GM10248 (cell line): ENCODE measurements around the gene USP34.
"Not testable (repeated sequence)": the region's sequence is repeated elsewhere in the genome, so short reads cannot be mapped to it uniquely, and the experiment has no call there.

Experiments
- CTCF ChIA-PET: fragments of 300-600 bp; sonication (Branson Sonifier 250); formaldehyde crosslinking; extraction: SDS; loops from one replicate; lab custom pipeline; 2021; ENCODE audit warnings: antibody characterized with exemption; lab: Yijun Ruan, JAX
- POLR2A ChIA-PET: fragments of 350-650 bp; sonication (Branson Sonifier 250); formaldehyde crosslinking; extraction: SDS; loops from one replicate; lab custom pipeline; 2020; ENCODE audit warnings: antibody characterized with exemption; lab: Yijun Ruan, JAX
- DNase-seq: peaks from one replicate; pipeline ENCODE4 v3.0.0; 2012; ENCODE audit errors: extremely low spot score
- TF ChIP-seq, protein P1 (sequence below): IDR thresholded peaks from 2 replicates; pipeline ENCODE4 v1.5.1; 2012; ENCODE audit warnings: mild to moderate bottlenecking, low read depth; ENCODE audit errors: extremely low read depth, missing control alignments, control extremely low read depth

USP34 gene

DNA sequence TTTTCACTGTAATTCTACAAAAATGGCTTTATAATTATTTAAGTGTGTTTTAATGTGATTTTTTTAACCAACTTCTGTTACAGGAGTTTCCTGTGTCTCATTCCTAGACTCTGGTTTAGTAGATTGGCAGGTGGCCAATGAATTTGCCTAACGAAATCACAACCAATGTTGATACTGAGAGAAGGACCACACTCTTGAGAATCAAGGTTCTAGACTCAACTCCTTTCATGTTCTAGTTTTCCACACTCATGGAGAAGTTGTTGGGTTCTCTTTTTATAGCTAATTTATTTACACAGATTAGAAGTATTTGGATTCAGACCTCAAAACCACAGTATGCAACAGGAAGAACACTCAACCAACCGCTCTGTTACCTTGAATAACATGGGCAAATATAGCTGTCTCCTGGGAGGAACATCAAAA lies 22.6 kb upstream of the USP34 start:
- CTCF ChIA-PET, result interaction anchor here (1.0 to 1.4 kb wide), 3 partner anchors 11 to 38 kb away, joined by 3 to 4 read pairs (median 3); no protein-coding TSS in a partner anchor
- POLR2A ChIA-PET, result no interaction called here

DNA sequence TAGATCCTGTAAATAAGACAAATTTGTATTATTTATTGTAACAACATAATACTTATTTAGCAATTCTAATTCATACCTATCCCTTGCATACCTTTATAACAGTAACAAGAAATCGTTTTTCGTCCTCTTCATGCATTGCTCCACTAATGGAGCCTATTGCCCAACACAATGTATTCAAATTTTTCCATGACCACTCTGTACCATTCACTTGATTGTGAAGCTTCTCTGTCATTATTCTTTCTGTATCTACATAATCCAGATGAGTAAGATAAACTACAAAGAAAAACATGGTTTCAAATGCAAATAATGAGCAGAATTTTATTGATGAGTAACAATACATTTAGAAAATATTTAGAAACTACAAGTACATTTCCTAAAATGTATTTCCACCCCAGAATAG lies 21.6 kb upstream of the USP34 start:
- no peak for DNase-seq
- POLR2A ChIA-PET, result no interaction called here
- TF ChIP-seq, protein P1, sequence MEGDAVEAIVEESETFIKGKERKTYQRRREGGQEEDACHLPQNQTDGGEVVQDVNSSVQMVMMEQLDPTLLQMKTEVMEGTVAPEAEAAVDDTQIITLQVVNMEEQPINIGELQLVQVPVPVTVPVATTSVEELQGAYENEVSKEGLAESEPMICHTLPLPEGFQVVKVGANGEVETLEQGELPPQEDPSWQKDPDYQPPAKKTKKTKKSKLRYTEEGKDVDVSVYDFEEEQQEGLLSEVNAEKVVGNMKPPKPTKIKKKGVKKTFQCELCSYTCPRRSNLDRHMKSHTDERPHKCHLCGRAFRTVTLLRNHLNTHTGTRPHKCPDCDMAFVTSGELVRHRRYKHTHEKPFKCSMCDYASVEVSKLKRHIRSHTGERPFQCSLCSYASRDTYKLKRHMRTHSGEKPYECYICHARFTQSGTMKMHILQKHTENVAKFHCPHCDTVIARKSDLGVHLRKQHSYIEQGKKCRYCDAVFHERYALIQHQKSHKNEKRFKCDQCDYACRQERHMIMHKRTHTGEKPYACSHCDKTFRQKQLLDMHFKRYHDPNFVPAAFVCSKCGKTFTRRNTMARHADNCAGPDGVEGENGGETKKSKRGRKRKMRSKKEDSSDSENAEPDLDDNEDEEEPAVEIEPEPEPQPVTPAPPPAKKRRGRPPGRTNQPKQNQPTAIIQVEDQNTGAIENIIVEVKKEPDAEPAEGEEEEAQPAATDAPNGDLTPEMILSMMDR, result no peak
- CTCF ChIA-PET, result interaction anchor here (1.0 to 1.3 kb wide), 2 partner anchors 13 to 18 kb away, joined by 3 read pairs; no protein-coding TSS in a partner anchor

More for the DNA sequence above, 22.6 kb upstream of the USP34 start:
- DNase-seq, result no peak
- TF ChIP-seq, protein P1, result no peak

DNA sequence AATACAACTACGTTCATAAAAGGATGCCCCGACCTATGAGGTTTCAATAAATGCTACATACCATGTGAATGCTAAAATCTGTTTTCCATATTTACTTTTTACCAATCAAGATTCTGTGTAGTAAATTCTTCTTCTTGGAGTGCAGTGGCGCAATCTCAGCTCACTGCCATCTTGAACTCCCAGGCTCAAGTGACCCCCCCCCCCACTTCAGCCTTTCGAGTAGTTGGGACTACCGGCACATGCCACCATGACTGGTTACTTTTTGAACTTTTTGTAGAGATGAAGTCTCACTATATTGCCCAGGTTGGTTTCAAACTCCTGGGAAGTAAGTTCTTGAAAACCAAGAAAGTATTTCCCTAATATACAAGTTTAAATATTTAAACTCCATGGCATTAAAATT lies 14.4 kb upstream of the USP34 start:
- POLR2A ChIA-PET, result no interaction called here
- TF ChIP-seq, protein P1, result no peak
- DNase-seq, result no peak
- CTCF ChIA-PET, result no interaction called here

GRCh38 chr2:61478086-61478485 lies 7.2 kb upstream of the USP34 start:
- no peak for DNase-seq
- TF ChIP-seq, protein P1, result no peak
- POLR2A ChIA-PET, result no interaction called here
- CTCF ChIA-PET, result interaction anchor here (1.2 to 1.4 kb wide), 2 partner anchors 17 to 23 kb away, joined by 3 to 5 read pairs; no protein-coding TSS in a partner anchor

DNA sequence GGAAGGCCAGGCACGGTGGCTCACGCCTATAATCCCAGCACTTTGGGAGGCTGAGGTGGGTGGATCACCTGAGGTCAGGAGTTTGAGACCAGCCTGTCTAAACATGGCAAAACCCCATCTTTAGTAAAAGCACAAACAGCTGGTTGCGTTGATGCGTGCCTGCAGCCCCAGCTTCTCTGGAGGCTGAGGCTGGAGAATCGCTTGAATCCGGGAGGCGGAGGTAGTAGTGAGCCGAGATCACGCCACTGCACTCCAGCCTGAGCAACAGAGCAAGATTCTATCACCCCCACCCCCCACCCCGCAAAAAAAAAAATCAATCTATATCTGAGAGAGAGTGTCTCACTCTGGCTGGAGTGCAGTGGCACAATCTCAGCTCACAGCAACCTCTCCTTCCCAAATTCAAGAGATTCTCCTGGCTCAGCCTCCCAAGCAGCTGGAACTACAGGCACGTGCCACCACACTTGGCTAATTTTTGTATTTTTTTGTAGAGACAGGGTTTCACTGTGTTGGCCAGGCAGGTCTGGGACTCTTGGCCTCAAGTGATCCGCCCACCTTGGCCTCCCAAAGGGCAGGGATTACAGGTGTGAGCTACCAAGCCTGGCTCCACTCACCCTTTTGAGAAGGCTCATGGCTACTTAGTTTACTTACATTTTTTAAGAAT lies 6.2 kb upstream of the USP34 start:
- DNase-seq, POLR2A ChIA-PET: not testable (repeated sequence)
- CTCF ChIA-PET, result interaction anchor here (1.1 to 1.7 kb wide), 4 partner anchors 24 to 51 kb away, joined by 3 to 6 read pairs (median 4); no protein-coding TSS in a partner anchor

DNA sequence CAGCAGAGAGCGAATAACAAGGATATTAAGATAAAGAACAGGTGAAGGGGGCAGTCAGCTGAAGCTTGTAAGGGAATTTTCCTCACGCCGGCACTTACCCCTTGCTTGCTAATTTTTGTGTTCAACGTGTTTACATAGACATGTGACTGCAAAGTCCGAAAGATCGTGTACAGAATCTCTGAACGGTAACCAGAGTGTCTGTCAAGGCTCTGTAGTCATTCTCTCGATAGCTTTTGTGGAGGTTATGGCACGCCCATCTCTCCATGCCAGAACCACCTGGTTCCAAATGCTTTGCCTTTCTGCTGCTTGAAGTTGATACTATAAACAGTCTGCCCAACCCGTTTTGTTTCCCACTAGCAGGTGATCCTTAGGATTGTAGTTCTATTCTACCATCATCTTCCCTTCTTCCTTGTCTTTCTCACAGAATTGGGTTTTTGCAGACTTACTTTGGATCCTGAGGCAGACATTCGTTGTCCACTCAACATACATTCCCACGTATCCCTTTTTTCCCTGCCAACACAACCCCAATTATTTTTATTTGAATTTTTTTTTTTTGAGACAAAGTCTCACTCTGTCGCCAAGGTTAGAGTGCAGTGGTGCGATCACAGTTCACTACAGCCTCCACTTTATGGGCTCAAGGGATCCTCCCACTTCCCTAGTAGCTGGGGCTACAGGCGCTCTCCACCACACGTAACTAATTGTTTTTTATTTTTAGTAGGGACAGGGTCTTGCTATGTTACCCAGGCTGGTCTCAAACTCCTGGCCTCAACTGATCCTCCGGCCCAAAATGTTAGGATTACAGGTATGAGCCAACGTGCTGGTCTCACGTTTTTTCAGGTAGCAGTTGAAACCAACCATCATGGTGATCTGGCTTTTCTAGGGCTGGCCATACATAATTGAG lies 1.3 kb upstream of the USP34 start:
- TF ChIP-seq, protein P1, result no peak
- POLR2A ChIA-PET, result no interaction called here
- CTCF ChIA-PET, result interaction anchor here (0.7 to 2.1 kb wide), 2 partner anchors 8 to 45 kb away, joined by 3 to 8 read pairs; no protein-coding TSS in a partner anchor

More for the DNA sequence above, 1.3 kb upstream of the USP34 start:
- peak; percentile 23 for DNase-seq
